Naive B cell (primary cell): ENCODE data around the gene U2AF1L4. TPM values are rescaled to one million over a fixed set of nuclear protein-coding genes. Genes with fewer than 3 reads are reported as not detected.
A peak's percentile ranks its signal among the peaks of the same experiment; 100 is the strongest.
"Not testable (repeated sequence)": the region's sequence is repeated elsewhere in the genome, so short reads cannot be mapped to it uniquely, and the experiment has no call there.

Experiments used
- ATAC-seq, 2 donors: fragments of 150-1000 bp; cut with Tn5 transposase; 2 replicates each; pipeline ENCODE4 v1.10.0; 2021; ENCODE audit warnings: low read depth in 2 of 2, mild to moderate bottlenecking in 2 of 2, moderate library complexity in 2 of 2
- DNase-seq: peaks from one replicate; pipeline ENCODE4 v3.0.0; 2022
- H3K27ac Mint-ChIP-seq, 6 donors: one replicate each; pipeline ENCODE4 v1.8.0; 2020 to 2022; ENCODE audit warnings: mild to moderate bottlenecking in 6 of 6, mixed read lengths in 6 of 6, moderate library complexity in 5 of 6, inconsistent platforms in 2 of 6
- H3K27me3 Mint-ChIP-seq, 3 donors: one replicate each; pipeline ENCODE4 v1.8.0; 2021 to 2022; ENCODE audit warnings: mixed read lengths in 3 of 3, mild to moderate bottlenecking in 1 of 3
- H3K36me3 Mint-ChIP-seq, 2 donors: one replicate each; pipeline ENCODE4 v1.8.0; 2020 to 2022; ENCODE audit warnings: mixed read lengths in 2 of 2, inconsistent platforms in 1 of 2, mild to moderate bottlenecking in 1 of 2
- H3K4me1 Mint-ChIP-seq, 3 donors: one replicate each; pipeline ENCODE4 v1.8.0; 2020 to 2022; ENCODE audit warnings: mixed read lengths in 3 of 3, inconsistent platforms in 1 of 3, mild to moderate bottlenecking in 1 of 3, moderate library complexity in 1 of 3
- H3K4me3 Mint-ChIP-seq, 8 donors: one replicate each; pipeline ENCODE4 v1.8.0; 2020 to 2022; ENCODE audit warnings: mild to moderate bottlenecking in 8 of 8, mixed read lengths in 8 of 8, moderate library complexity in 8 of 8, inconsistent platforms in 2 of 8
- H3K9me3 Mint-ChIP-seq, 7 donors: one replicate each; pipeline ENCODE4 v1.8.0; 2020 to 2022; ENCODE audit warnings: mixed read lengths in 7 of 7, mild to moderate bottlenecking in 5 of 7, inconsistent platforms in 2 of 7, moderate library complexity in 1 of 7
- polyA plus RNA-seq, 6 donors: library from polyadenylated mRNA; unstranded; fragments of 300-500 nt; fragmentation: Illumina TruSeq; gene quantifications; one replicate each; pipeline ENCODE4 v1.2.3, GENCODE V29; 2021; ENCODE audit warnings: low read depth in 6 of 6

The U2AF1L4 gene
- polyA plus RNA-seq, 6 donors from 2014 or later, result 26.1 to 41.0 (median 32.5) TPM

DNA sequence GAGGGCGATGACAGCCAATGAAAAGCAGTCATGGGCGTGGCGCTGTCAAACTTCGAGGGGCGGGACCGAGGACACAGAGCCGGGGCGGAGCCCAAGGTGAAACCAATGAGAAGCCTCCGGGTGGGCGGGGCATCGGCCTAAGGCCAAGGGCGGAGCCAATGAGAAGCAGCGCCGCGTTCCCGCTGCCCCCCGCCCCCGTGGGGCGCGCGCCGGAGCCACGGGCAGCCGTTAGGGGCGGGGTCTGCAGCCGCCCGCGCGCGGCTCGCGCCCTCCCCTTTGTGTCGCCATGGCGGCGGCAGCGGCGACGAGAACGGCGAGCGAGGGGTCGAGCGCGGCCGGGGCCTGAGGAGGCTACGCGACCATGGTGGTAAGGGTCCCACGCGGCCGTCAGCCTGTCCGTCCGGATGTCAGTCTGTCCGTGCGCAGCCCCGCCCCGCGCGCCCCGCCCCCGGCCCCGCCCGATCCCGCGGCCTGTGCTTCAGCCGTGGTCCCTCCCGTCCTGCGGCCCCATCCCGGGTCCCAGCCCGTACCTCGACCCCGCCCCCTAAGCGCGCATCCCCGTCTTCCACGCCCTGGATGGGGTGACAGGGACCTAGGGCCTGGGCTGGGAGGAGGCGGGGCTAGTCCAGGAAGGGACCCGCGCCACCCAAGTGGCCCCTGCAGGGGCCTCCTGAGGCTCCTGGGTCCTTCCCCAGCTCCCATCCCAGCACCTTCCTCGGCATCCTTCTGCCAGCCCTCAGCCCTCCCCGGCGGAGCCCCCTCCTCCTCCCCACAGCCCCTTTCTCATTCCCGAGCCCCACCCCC, 30.3 kb upstream of the U2AF1L4 start, which contains the start of gene ARHGAP33:
Gene ARHGAP33, plus strand, starts transcription at position 267 of the 804 bp plus-strand sequence. Its CDS starts 95 bp downstream, at position 362.
- peaks cover 12 to 18% (median 15%) of the 10 kb centered on the region in 3 donors for H3K4me1 Mint-ChIP-seq
- ATAC-seq (peak; percentile 95 to 97), DNase-seq (peak; percentile 99)
- peak within 1 kb of the TSS in 3 of 6 donors; percentile 62 to 85 (median 81) for H3K27ac Mint-ChIP-seq
- H3K4me3 Mint-ChIP-seq, result peak within 1 kb of the TSS; percentile 83 to 92 (median 90)
- H3K27me3 Mint-ChIP-seq, result no peaks in the 10 kb centered on the region
- H3K9me3 Mint-ChIP-seq, result peaks cover 0 to 1% (median 0%) of the 10 kb centered on the region in 7 donors
- no peaks in the 10 kb centered on the region for H3K36me3 Mint-ChIP-seq

DNA sequence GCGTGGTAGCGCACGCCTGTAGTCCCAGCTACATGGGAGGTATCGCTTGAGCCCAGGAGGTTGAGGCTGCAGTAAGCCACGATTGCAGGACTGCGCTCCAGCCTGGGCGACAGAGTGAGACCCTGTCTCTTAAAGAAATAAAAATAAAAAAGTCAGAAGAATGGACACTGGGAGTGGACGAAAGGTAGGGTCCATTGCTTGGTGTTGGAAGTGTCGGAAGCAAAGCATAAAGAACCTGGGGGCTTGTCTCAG, 29.8 kb upstream of the U2AF1L4 start:
- Mint-ChIP-seq H3K27ac (peak overlapping the region in 1 of 6 donors; percentile 85), H3K27me3 (no peaks in the 10 kb centered on the region), H3K36me3 (no peaks in the 10 kb centered on the region), H3K9me3 (peaks cover 0 to 1% (median 0%) of the 10 kb centered on the region in 7 donors), H3K4me1 (peaks cover 12 to 18% (median 15%) of the 10 kb centered on the region in 3 donors), H3K4me3 (peak overlapping the region; percentile 83 to 92 (median 90))
- peak in 1 of 2 donors; percentile 3 for ATAC-seq
- DNase-seq, result no peak

- no peak for DNase-seq
- Mint-ChIP-seq H3K36me3 (no peaks in the 10 kb centered on the region), H3K4me3 (peak overlapping the region; percentile 83 to 92 (median 90)), H3K4me1 (peaks cover 12 to 18% (median 15%) of the 10 kb centered on the region in 3 donors), H3K9me3 (peaks cover 0 to 1% (median 0%) of the 10 kb centered on the region in 7 donors), H3K27me3 (no peaks in the 10 kb centered on the region), H3K27ac (peak overlapping the region in 2 of 6 donors; percentile 62 to 85)
- ATAC-seq, result no peak
Observed at GRCh38 chr19:35774274-35775045, 29.2 kb upstream of the U2AF1L4 start.

DNA sequence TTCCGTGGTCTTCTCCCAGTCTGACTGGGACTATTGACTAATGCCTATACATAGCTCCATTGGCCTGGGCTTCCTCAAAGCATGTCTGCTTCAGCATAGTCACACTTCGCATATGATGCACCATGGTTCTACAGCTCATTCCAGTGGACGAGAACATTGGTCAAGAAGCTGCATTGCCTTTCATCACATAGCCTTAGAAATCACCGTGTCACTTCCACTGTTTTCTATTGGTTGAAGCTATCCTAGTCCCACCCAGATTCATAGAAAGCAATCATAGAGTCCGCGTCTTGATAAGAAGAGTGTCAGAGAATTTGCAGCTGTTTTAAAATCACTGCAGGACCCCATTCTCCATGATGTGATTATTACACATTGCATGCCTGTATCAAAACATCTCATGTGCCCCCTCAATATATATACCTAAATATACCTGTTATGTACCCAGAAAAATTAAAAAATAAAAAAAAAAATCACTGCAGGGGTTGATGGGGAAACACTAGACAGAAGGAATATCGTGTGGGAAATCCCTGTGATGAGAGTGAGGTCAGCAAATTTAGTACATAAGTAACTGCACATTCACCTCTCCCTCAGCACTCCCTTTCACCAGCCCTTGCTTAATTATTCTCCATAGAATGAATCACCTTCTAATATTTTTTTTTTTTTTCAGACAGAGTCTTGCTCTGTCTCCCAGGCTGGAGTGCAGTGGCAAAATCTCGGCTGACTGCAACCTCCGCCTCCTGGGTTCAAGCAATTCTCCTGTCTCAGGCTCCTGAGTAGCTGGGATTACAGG, 28.0 kb upstream of the U2AF1L4 start:
- DNase-seq (no peak), ATAC-seq (no peak)
- peaks cover 12 to 20% (median 20%) of the 10 kb centered on the region in 3 donors for H3K4me1 Mint-ChIP-seq
- no peak overlapping the region for H3K27ac Mint-ChIP-seq
- peak overlapping the region in 1 of 8 donors; percentile 57 for H3K4me3 Mint-ChIP-seq
- H3K27me3 Mint-ChIP-seq, result no peaks in the 10 kb centered on the region
- peaks cover 0 to 1% (median 0%) of the 10 kb centered on the region in 7 donors for H3K9me3 Mint-ChIP-seq
- H3K36me3 Mint-ChIP-seq, result no peaks in the 10 kb centered on the region

DNA sequence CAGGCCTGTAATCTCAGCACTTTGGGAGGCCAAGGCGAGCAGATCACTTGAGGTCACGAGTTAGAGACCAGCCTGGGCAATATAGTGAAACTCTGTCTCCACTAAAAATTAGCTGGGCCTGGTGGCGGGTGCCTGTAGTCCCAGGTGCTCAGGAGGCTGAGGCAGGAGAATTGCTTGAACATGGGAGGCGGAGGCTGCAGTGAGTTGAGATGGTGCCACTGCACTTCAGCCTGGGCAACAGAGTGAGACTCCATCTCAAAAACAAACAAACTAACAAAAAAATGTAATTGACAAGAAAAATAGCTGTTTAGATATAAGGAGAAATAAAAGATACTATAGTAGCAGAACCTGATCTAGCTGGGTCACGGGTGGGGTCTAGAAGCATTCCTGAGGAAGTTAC, 27.1 kb upstream of the U2AF1L4 start:
- not testable (repeated sequence) for H3K4me3 Mint-ChIP-seq, DNase-seq, H3K36me3 Mint-ChIP-seq, H3K27me3 Mint-ChIP-seq, ATAC-seq, H3K9me3 Mint-ChIP-seq, H3K27ac Mint-ChIP-seq
- H3K4me1 Mint-ChIP-seq, result peaks cover 12 to 22% (median 20%) of the 10 kb centered on the region in 3 donors

- H3K9me3 Mint-ChIP-seq, result no peaks in the 10 kb centered on the region
- peak overlapping the region in 1 of 8 donors; percentile 34 for H3K4me3 Mint-ChIP-seq
- DNase-seq (no peak), ATAC-seq (no peak)
- H3K27me3 Mint-ChIP-seq, result no peaks in the 10 kb centered on the region
- peak overlapping the region in 1 of 6 donors; percentile 63 for H3K27ac Mint-ChIP-seq
- H3K36me3 Mint-ChIP-seq, result no peaks in the 10 kb centered on the region
- peaks cover 3 to 10% (median 5%) of the 10 kb centered on the region in 3 donors for H3K4me1 Mint-ChIP-seq
Observed at GRCh38 chr19:35768082-35768421, 22.8 kb upstream of the U2AF1L4 start.

DNA sequence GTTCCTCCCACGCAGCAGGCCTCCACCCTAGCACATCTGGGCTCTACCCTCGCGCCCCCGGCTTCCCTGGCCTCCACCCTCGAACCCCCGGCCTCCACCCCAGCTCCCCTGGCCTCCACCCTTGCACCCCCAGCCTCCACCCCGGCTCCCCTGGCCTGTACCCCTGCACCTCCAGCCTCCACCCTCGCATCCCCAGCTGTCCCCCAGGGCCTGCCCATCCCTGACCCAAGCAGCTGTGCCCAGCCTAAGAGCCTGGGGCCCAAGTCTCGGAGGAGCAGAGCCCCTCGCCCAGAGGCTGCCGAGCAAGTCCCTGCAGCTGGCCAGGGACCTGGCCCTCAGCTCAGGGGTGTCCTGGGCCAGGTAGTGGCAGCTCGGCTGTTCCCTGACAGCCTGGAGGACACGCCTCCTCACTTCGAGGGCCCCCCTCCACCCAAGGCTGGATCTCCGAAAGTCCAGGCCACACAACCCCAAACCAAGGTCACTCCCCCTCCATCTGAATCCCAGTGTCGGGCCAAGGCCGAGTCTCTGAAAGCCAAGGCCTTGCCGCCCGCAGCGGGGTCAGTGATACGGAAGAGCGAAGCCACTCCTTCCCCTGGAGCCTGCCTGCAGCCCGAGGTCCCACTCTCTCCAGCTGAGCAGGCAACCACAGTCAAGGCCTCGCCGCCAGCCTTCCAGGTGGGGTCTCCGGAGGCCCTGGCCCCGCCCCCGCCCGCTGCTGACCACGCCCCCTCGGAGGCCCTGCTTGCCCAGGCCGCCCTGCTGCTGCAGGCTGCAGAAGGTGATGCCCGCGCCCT, 22.3 kb upstream of the U2AF1L4 start:
- Mint-ChIP-seq H3K9me3 (no peaks in the 10 kb centered on the region), H3K4me3 (peak overlapping the region in 1 of 8 donors; percentile 34), H3K27me3 (no peaks in the 10 kb centered on the region), H3K27ac (peak overlapping the region in 1 of 6 donors; percentile 63), H3K4me1 (peaks cover 3 to 10% (median 5%) of the 10 kb centered on the region in 3 donors), H3K36me3 (no peaks in the 10 kb centered on the region)
- DNase-seq (no peak), ATAC-seq (peak in 1 of 2 donors; percentile 79)

DNA sequence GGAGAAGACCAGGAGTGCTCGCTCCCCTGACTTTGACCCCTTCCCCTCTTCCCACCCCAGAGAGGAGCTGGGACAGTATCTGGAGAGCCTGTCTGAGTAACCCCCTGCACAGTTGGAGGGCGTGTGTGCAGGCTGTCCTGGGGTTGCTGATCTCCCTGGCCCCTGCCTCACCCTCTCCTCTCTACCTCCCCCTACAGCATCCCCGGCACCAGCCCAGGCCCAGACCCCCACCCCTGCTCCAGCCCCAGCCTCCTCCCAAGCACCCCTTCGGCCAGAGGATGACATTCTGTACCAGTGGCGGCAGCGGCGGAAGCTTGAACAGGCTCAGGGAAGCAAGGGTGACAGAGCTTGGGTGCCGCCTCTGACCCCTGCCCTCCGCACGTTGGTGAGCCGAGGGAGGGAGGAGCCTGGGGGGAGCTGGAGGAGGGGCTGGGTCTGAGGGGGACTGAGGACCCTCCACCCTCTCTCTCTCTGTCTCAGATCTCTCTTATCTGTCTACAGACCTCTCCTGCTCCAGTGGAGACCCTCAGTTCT, 21.4 kb upstream of the U2AF1L4 start:
- Mint-ChIP-seq H3K27me3 (no peaks in the 10 kb centered on the region), H3K9me3 (no peaks in the 10 kb centered on the region), H3K4me1 (peaks cover 5 to 10% (median 6%) of the 10 kb centered on the region in 3 donors), H3K36me3 (no peaks in the 10 kb centered on the region), H3K4me3 (no peak overlapping the region), H3K27ac (peak overlapping the region in 1 of 6 donors; percentile 63)
- ATAC-seq (no peak), DNase-seq (no peak)

DNA sequence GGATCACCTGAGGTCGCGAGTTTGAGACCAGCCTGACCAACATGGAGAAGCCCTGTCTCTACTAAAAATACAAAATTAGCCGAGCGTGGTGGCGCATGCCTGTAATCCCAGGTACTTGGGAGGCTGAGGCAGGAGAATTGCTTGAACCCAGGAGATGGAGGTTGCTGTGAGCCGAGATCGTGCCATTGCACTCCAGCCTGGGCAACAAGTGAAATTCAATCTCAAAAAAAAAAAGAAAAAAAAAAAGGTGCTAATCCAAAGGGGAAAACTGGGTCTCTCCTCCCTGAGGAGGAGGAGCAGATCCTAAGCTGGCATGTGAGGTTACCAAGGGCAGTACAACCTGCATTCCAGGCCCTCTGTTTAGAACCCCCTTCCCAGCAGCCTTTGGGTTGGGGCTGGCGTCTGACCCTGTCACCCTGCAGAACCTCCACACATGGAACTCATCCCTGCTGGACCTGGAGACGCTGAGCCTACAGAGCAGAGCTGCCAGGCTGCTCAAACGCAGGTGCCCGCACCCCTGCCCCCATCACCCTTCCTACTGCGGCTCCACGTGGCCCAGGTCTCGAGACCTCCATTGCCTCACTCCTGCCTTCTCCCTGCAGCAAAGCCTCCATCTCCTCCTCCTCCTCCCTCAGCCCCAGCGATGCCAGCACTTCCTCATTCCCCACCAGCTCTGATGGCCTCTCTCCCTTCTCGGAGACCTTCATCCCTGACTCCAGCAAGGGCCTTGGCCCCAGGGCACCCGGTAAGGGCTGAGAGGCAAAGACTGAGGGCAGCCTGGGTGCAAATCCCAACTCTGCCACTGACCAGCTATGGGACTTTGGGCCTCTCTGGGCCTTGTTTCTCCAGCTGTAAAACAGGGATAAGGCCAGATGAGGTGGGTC, 19.5 kb upstream of the U2AF1L4 start:
- peaks cover 6 to 11% (median 7%) of the 10 kb centered on the region in 3 donors for H3K4me1 Mint-ChIP-seq
- H3K27ac Mint-ChIP-seq, result no peak overlapping the region
- no peaks in the 10 kb centered on the region for H3K9me3 Mint-ChIP-seq
- H3K36me3 Mint-ChIP-seq, result no peaks in the 10 kb centered on the region
- DNase-seq (no peak), ATAC-seq (no peak)
- no peak overlapping the region for H3K4me3 Mint-ChIP-seq
- no peaks in the 10 kb centered on the region for H3K27me3 Mint-ChIP-seq

GRCh38 chr19:35760711-35761349, 15.6 kb upstream of the U2AF1L4 start:
- Mint-ChIP-seq H3K9me3 (no peaks in the 10 kb centered on the region), H3K27me3 (peaks cover 4 to 14% (median 8%) of the 10 kb centered on the region in 3 donors), H3K36me3 (no peaks in the 10 kb centered on the region), H3K4me1 (peaks cover 21 to 35% (median 31%) of the 10 kb centered on the region in 3 donors), H3K27ac (no peak overlapping the region), H3K4me3 (peak overlapping the region in 1 of 8 donors; percentile 95)
- ATAC-seq (no peak), DNase-seq (no peak)

DNA sequence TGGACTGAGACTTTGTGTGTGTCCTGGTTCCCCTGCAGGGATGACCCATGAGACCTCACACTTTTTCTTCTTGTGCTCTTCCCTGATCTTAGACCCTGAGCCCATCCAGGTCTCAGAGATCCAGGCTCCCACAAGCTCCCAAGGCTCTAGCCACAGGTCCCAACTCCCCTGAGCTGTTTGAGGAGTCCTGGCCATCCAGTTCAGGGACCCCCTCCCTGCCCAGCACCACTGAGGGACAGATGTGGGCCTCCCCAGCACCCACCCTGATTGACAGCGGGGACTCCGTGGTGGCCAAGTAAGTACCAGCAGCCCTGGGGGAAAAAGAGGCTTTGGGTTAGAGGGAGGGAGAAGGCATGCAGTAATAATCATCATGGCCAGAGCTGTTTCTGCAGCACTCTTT, 14.5 kb upstream of the U2AF1L4 start:
- Mint-ChIP-seq H3K4me1 (peaks cover 28 to 37% (median 37%) of the 10 kb centered on the region in 3 donors), H3K27ac (peak overlapping the region in 1 of 6 donors; percentile 65), H3K27me3 (peaks cover 9 to 21% (median 16%) of the 10 kb centered on the region in 3 donors), H3K36me3 (peaks cover 0 to 7% of the 10 kb centered on the region in 2 donors), H3K9me3 (no peaks in the 10 kb centered on the region), H3K4me3 (peak overlapping the region; percentile 13 to 95 (median 82))
- ATAC-seq, result no peak
- no peak for DNase-seq
